Effector memory CD8-positive, alpha-beta T cell (primary cell): ENCODE measurements around the gene STK39.
A peak's percentile ranks its signal among the peaks of the same experiment; 100 is the strongest.

Experiments used
- ATAC-seq: fragments of 150-1000 bp; cut with Tn5 transposase; replicated peaks from 2 replicates; pipeline ENCODE4 v1.10.0; 2021; ENCODE audit warnings: mild to moderate bottlenecking, moderate library complexity
- DNase-seq, 3 experiments: peaks; one replicate each; pipeline ENCODE4 v3.0.0; 2021
- H3K27ac Mint-ChIP-seq, 2 donors: one replicate each; pipeline ENCODE4 v1.8.0; 2022; ENCODE audit warnings: mild to moderate bottlenecking in 2 of 2, mixed read lengths in 2 of 2, moderate library complexity in 2 of 2
- H3K27me3 Mint-ChIP-seq, 2 donors: one replicate each; pipeline ENCODE4 v1.8.0; 2022; ENCODE audit warnings: mixed read lengths in 2 of 2
- H3K36me3 Mint-ChIP-seq: one replicate; pipeline ENCODE4 v1.8.0; 2022; ENCODE audit warnings: mild to moderate bottlenecking, moderate library complexity, mixed read lengths; ENCODE audit not compliant: insufficient read depth
- H3K4me1 Mint-ChIP-seq, 2 donors: one replicate each; pipeline ENCODE4 v1.8.0; 2022; ENCODE audit warnings: low read depth in 2 of 2, mixed read lengths in 2 of 2
- H3K4me3 Mint-ChIP-seq, 2 donors: one replicate each; pipeline ENCODE4 v1.8.0; 2022; ENCODE audit warnings: mild to moderate bottlenecking in 2 of 2, mixed read lengths in 2 of 2, moderate library complexity in 2 of 2
- H3K9me3 Mint-ChIP-seq, 2 donors: one replicate each; pipeline ENCODE4 v1.8.0; 2022; ENCODE audit warnings: mixed read lengths in 2 of 2

The STK39 gene

GRCh38 chr2:168254158-168254935 lies 7.0 kb upstream of the STK39 start:
- no peak for ATAC-seq
- H3K27ac Mint-ChIP-seq = peak overlapping the region in 1 of 2 donors; percentile 78
- no peak for DNase-seq

GRCh38 chr2:168253379-168253778 lies 6.0 kb upstream of the STK39 start:
- DNase-seq (no peak), ATAC-seq (peak; percentile 45)
- Mint-ChIP-seq H3K27ac (peak overlapping the region in 1 of 2 donors; percentile 78), H3K4me3 (peak overlapping the region; percentile 27 to 43), H3K36me3 (no peaks in the 10 kb centered on the region), H3K9me3 (no peaks in the 10 kb centered on the region), H3K4me1 (peaks cover 9 to 15% of the 10 kb centered on the region in 2 donors), H3K27me3 (no peaks in the 10 kb centered on the region)

More at GRCh38 chr2:168254158-168254935, 7.0 kb upstream of the STK39 start:
- Mint-ChIP-seq H3K36me3 (no peaks in the 10 kb centered on the region), H3K27me3 (no peaks in the 10 kb centered on the region), H3K4me3 (no peak overlapping the region), H3K9me3 (peaks cover under 1 to 6% of the 10 kb centered on the region in 2 donors), H3K4me1 (peaks cover 9 to 15% of the 10 kb centered on the region in 2 donors)

GRCh38 chr2:168252976-168253375 lies 5.6 kb upstream of the STK39 start:
- ATAC-seq (no peak), DNase-seq (no peak)
- Mint-ChIP-seq H3K4me3 (peak overlapping the region; percentile 27 to 43), H3K4me1 (peaks cover 10 to 15% of the 10 kb centered on the region in 2 donors), H3K27me3 (no peaks in the 10 kb centered on the region), H3K9me3 (no peaks in the 10 kb centered on the region), H3K36me3 (peaks cover under 1% of the 10 kb centered on the region), H3K27ac (peak overlapping the region in 1 of 2 donors; percentile 78)

GRCh38 chr2:168246483-168247340 lies 683 bp downstream of the STK39 start:
- Mint-ChIP-seq H3K9me3 (no peaks in the 10 kb centered on the region), H3K27me3 (no peaks in the 10 kb centered on the region), H3K27ac (peak overlapping the region; percentile 89 to 92), H3K4me3 (peak overlapping the region; percentile 87 to 94), H3K36me3 (peaks cover 16% of the 10 kb centered on the region), H3K4me1 (peaks cover 30 to 34% of the 10 kb centered on the region in 2 donors)
- ATAC-seq (peak; percentile 75), DNase-seq (peak; percentile 78 to 82 (median 81))

- no peaks in the 10 kb centered on the region for H3K27me3 Mint-ChIP-seq
Measured at GRCh38 chr2:168246072-168246482, 1.3 kb downstream of the STK39 start.

GRCh38 chr2:168245074-168245825 lies 2.1 kb downstream of the STK39 start:
- peaks cover 16% of the 10 kb centered on the region for H3K36me3 Mint-ChIP-seq
- H3K4me1 Mint-ChIP-seq = peaks cover 30 to 34% of the 10 kb centered on the region in 2 donors
- no peaks in the 10 kb centered on the region for H3K9me3 Mint-ChIP-seq
- no peak for DNase-seq
- peak overlapping the region; percentile 78 to 87 for H3K4me3 Mint-ChIP-seq
- ATAC-seq = no peak
- peak overlapping the region; percentile 89 to 92 for H3K27ac Mint-ChIP-seq
- H3K27me3 Mint-ChIP-seq = no peaks in the 10 kb centered on the region

More at GRCh38 chr2:168246072-168246482, 1.3 kb downstream of the STK39 start:
- peak overlapping the region; percentile 89 to 92 for H3K27ac Mint-ChIP-seq
- DNase-seq = peak in 1 of 3 experiments; percentile 3
- H3K36me3 Mint-ChIP-seq = peaks cover 16% of the 10 kb centered on the region
- peaks cover 30 to 34% of the 10 kb centered on the region in 2 donors for H3K4me1 Mint-ChIP-seq
- H3K9me3 Mint-ChIP-seq = no peaks in the 10 kb centered on the region
- ATAC-seq = no peak
- H3K4me3 Mint-ChIP-seq = peak overlapping the region; percentile 87 to 94

GRCh38 chr2:168244318-168244717 lies 3.1 kb downstream of the STK39 start:
- peaks cover 30 to 34% of the 10 kb centered on the region in 2 donors for H3K4me1 Mint-ChIP-seq
- H3K27me3 Mint-ChIP-seq = no peaks in the 10 kb centered on the region
- peak overlapping the region; percentile 89 to 92 for H3K27ac Mint-ChIP-seq
- ATAC-seq (peak; percentile 10), DNase-seq (peak; percentile 31 to 45 (median 35))
- peaks cover 16% of the 10 kb centered on the region for H3K36me3 Mint-ChIP-seq
- peak overlapping the region; percentile 78 to 87 for H3K4me3 Mint-ChIP-seq
- no peaks in the 10 kb centered on the region for H3K9me3 Mint-ChIP-seq

GRCh38 chr2:168243061-168243460 lies 4.3 kb downstream of the STK39 start:
- Mint-ChIP-seq H3K27ac (peak overlapping the region in 1 of 2 donors; percentile 92), H3K27me3 (no peaks in the 10 kb centered on the region)

GRCh38 chr2:168241746-168242145 lies 5.6 kb downstream of the STK39 start:
- no peak for DNase-seq
- H3K9me3 Mint-ChIP-seq = no peaks in the 10 kb centered on the region

More at GRCh38 chr2:168243061-168243460, 4.3 kb downstream of the STK39 start:
- no peaks in the 10 kb centered on the region for H3K9me3 Mint-ChIP-seq
- H3K36me3 Mint-ChIP-seq = peaks cover 16% of the 10 kb centered on the region
- no peak for ATAC-seq
- H3K4me3 Mint-ChIP-seq = peak overlapping the region in 1 of 2 donors; percentile 87
- H3K4me1 Mint-ChIP-seq = peaks cover 30 to 38% of the 10 kb centered on the region in 2 donors
- no peak for DNase-seq

GRCh38 chr2:168241208-168241607 lies 6.2 kb downstream of the STK39 start:
- DNase-seq (peak in 1 of 3 experiments; percentile 5), ATAC-seq (peak; percentile 33)
- H3K27ac Mint-ChIP-seq = no peak overlapping the region
- no peak overlapping the region for H3K4me3 Mint-ChIP-seq
- H3K4me1 Mint-ChIP-seq = peaks cover 30 to 42% of the 10 kb centered on the region in 2 donors
- peaks cover 9% of the 10 kb centered on the region for H3K36me3 Mint-ChIP-seq
- no peaks in the 10 kb centered on the region for H3K9me3 Mint-ChIP-seq
- H3K27me3 Mint-ChIP-seq = no peaks in the 10 kb centered on the region

More at GRCh38 chr2:168241746-168242145, 5.6 kb downstream of the STK39 start:
- Mint-ChIP-seq H3K4me3 (no peak overlapping the region), H3K36me3 (peaks cover 11% of the 10 kb centered on the region), H3K27me3 (no peaks in the 10 kb centered on the region), H3K4me1 (peaks cover 31 to 44% of the 10 kb centered on the region in 2 donors), H3K27ac (no peak overlapping the region)
- no peak for ATAC-seq

GRCh38 chr2:168239281-168239680 lies 8.1 kb downstream of the STK39 start:
- H3K4me1 Mint-ChIP-seq = peaks cover 22 to 28% of the 10 kb centered on the region in 2 donors
- no peaks in the 10 kb centered on the region for H3K27me3 Mint-ChIP-seq
- no peaks in the 10 kb centered on the region for H3K9me3 Mint-ChIP-seq
- peak overlapping the region in 1 of 2 donors; percentile 47 for H3K27ac Mint-ChIP-seq
- peaks cover 2% of the 10 kb centered on the region for H3K36me3 Mint-ChIP-seq
- DNase-seq (no peak), ATAC-seq (no peak)
- peak overlapping the region in 1 of 2 donors; percentile 42 for H3K4me3 Mint-ChIP-seq

- H3K27ac Mint-ChIP-seq = peak overlapping the region in 1 of 2 donors; percentile 75
- no peak for ATAC-seq
- no peaks in the 10 kb centered on the region for H3K9me3 Mint-ChIP-seq
- peaks cover 1% of the 10 kb centered on the region for H3K36me3 Mint-ChIP-seq
- peaks cover 9 to 23% of the 10 kb centered on the region in 2 donors for H3K4me1 Mint-ChIP-seq
- no peak for DNase-seq
- no peak overlapping the region for H3K4me3 Mint-ChIP-seq
- H3K27me3 Mint-ChIP-seq = no peaks in the 10 kb centered on the region
Measured at GRCh38 chr2:168237741-168238140, 9.7 kb downstream of the STK39 start.
